Keratinocyte (primary cell): ENCODE measurements around the gene RRP12. TPM values are rescaled to one million over a fixed set of nuclear protein-coding genes. Genes with fewer than 3 reads are reported as not detected.
A peak's percentile ranks its signal among the peaks of the same experiment; 100 is the strongest.

Experiments
- DNase-seq: peaks from one replicate; pipeline ENCODE4 v3.0.0-alpha.2; 2011; ENCODE audit warnings: low read depth, missing footprints, low spot score
- FAIRE-seq: peaks from 2 replicates; lab custom pipeline; 2011; peaks lifted over from hg19 to GRCh38; lab: Jason Lieb, UNC
- H2AFZ ChIP-seq: 2 replicates; pipeline ENCODE4 v1.6.0; 2012; ENCODE audit warnings: low read length, control low read depth, inconsistent platforms; ENCODE audit not compliant: control insufficient read depth
- H3K27ac ChIP-seq: 2 replicates; pipeline ENCODE4 v1.5.1; 2011; ENCODE audit warnings: low read length; ENCODE audit not compliant: control insufficient read depth, insufficient read depth
- H3K27me3 ChIP-seq: 3 replicates; pipeline ENCODE4 v1.6.0; 2011; ENCODE audit warnings: low read length; ENCODE audit not compliant: control insufficient read depth, insufficient read depth; ENCODE audit errors: extremely low read depth
- H3K36me3 ChIP-seq, 2 experiments: 2 replicates in 1 of 2; 3 replicates in 1 of 2; pipeline ENCODE4 v1.5.1; 2011; ENCODE audit warnings: low read length in 2 of 2, mild to moderate bottlenecking in 1 of 2; ENCODE audit not compliant: control insufficient read depth in 2 of 2, insufficient read depth in 2 of 2; ENCODE audit errors: extremely low read depth in 1 of 2
- H3K4me1 ChIP-seq: 3 replicates; pipeline ENCODE4 v1.5.1; 2011; ENCODE audit warnings: low read length; ENCODE audit not compliant: control insufficient read depth, insufficient read depth; ENCODE audit errors: extremely low read depth
- H3K4me2 ChIP-seq: 3 replicates; pipeline ENCODE4 v1.6.0; 2011; ENCODE audit warnings: low read depth, low read length; ENCODE audit not compliant: control insufficient read depth, insufficient read depth; ENCODE audit errors: extremely low read depth
- H3K4me3 ChIP-seq, 3 experiments: fragments of 200-600 bp in 1 of 3; sonication (generic) in 1 of 3; 2 replicates in 2 of 3; 3 replicates in 1 of 3; pipeline ENCODE4 v1.5.1; 2011 to 2016; ENCODE audit warnings: low read length in 3 of 3, mild to moderate bottlenecking in 3 of 3, control low read depth in 2 of 3, inconsistent platforms in 1 of 3, low read depth in 1 of 3, mixed read lengths in 1 of 3, mixed run types in 1 of 3, moderate library complexity in 1 of 3; ENCODE audit not compliant: control insufficient read depth in 2 of 3, insufficient read depth in 2 of 3; ENCODE audit errors: extremely low read depth in 1 of 3
- H3K79me2 ChIP-seq: 2 replicates; pipeline ENCODE4 v1.6.0; 2012; ENCODE audit warnings: low read length; ENCODE audit not compliant: control insufficient read depth, insufficient read depth
- H3K9ac ChIP-seq: 3 replicates; pipeline ENCODE4 v1.6.0; 2011; ENCODE audit warnings: low read length; ENCODE audit not compliant: control insufficient read depth, insufficient read depth; ENCODE audit errors: extremely low read depth
- H3K9me1 ChIP-seq: 3 replicates; pipeline ENCODE4 v1.6.0; 2011; ENCODE audit warnings: low read length; ENCODE audit not compliant: control insufficient read depth, insufficient read depth; ENCODE audit errors: extremely low read depth
- H3K9me3 ChIP-seq: 2 replicates; pipeline ENCODE4 v1.5.1; 2012; ENCODE audit warnings: low read depth, low read length; ENCODE audit not compliant: control insufficient read depth
- H4K20me1 ChIP-seq: 3 replicates; pipeline ENCODE4 v1.6.0; 2011; ENCODE audit warnings: low read length; ENCODE audit not compliant: control insufficient read depth, insufficient read depth; ENCODE audit errors: extremely low read depth
- EZH2 ChIP-seq: IDR thresholded peaks from one replicate; pipeline ENCODE4 v1.6.1; 2012; ENCODE audit warnings: inconsistent platforms, mild to moderate bottlenecking, low read length, moderate library complexity
- dilution Hi-C: fragments of 300-500 bp; cut with MboI; formaldehyde crosslinking; loops from one replicate; pipeline ENCODE4 v1.7.0; 2020; ENCODE audit warnings: low sequenced_read_pairs; ENCODE audit not compliant: extremely low pct_ligation_motif_present
- polyA plus RNA-seq, 5 experiments: library from polyadenylated mRNA; depleted of rRNA in 3 of 5; stranded (reverse) in 3 of 5; stranded (forward) in 1 of 5; unstranded in 1 of 5; fragments of >200 nt; gene quantifications; 1 replicate in 1 of 5; 2 replicates in 3 of 5; 3 replicates in 1 of 5; pipeline versions ENCODE4 v1.2.1 to v1.2.3, GENCODE V29; 2011 to 2012; ENCODE audit warnings: missing spikeins in 2 of 5, low read depth in 1 of 5, low replicate concordance in 1 of 5
- TF ChIP-seq, protein P1 (sequence below), 3 experiments: IDR thresholded peaks in 1 of 3; conservative IDR thresholded peaks in 1 of 3; optimal IDR thresholded peaks in 1 of 3; 2 replicates in 2 of 3; 3 replicates in 1 of 3; pipeline versions ENCODE3 to v1.5.1; 2011; ENCODE audit warnings: low read length in 3 of 3, mild to moderate bottlenecking in 3 of 3, moderate library complexity in 2 of 3, control low read depth in 1 of 3, inconsistent platforms in 1 of 3; ENCODE audit not compliant: insufficient read depth in 2 of 3; ENCODE audit errors: extremely low read depth in 1 of 3

RRP12 gene
- polyA plus RNA-seq, 1 donor (not counting 4 experiments of a cell fraction or from before 2014, with no cell fraction given): 14.8 TPM

DNA sequence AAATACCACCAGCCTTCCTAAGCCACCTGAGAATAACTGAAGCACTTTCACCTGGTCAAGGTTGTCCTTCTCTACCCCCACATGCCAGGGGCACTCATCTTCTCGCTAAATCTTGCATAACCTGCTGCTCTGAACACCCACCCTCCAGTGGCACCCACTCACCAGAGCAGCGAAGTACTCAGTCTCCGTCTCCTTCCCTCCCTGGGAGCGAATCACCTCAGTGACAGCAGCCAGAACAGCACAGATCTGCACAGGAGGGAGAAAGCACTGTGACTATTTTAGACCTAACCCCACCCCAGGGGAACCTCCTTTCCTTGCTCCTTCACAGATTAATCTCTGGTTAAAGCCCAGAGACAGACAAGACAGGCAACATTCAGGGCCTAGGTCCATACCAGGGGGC is 5.1 kb downstream of the RRP12 start:
- no peak overlapping the region for H3K27ac ChIP-seq
- no peaks in the 10 kb centered on the region for H3K27me3 ChIP-seq
- FAIRE-seq: no peak
- dilution Hi-C loops: no loop called here
- H3K4me3 ChIP-seq: no peak overlapping the region
- H4K20me1 ChIP-seq: no peaks in the 10 kb centered on the region
- no peak overlapping the region for H3K4me2 ChIP-seq
- peaks cover 16 to 19% of the 10 kb centered on the region in 2 experiments for H3K36me3 ChIP-seq
- DNase-seq: no peak
- no peaks in the 10 kb centered on the region for H3K9me1 ChIP-seq
- H3K9me3 ChIP-seq: no peaks in the 10 kb centered on the region
- peaks cover 16% of the 10 kb centered on the region for H3K79me2 ChIP-seq
- no peak overlapping the region for H2AFZ ChIP-seq
- no peaks in the 10 kb centered on the region for H3K4me1 ChIP-seq
- no peak for TF ChIP-seq EZH2
- TF ChIP-seq, protein P1, sequence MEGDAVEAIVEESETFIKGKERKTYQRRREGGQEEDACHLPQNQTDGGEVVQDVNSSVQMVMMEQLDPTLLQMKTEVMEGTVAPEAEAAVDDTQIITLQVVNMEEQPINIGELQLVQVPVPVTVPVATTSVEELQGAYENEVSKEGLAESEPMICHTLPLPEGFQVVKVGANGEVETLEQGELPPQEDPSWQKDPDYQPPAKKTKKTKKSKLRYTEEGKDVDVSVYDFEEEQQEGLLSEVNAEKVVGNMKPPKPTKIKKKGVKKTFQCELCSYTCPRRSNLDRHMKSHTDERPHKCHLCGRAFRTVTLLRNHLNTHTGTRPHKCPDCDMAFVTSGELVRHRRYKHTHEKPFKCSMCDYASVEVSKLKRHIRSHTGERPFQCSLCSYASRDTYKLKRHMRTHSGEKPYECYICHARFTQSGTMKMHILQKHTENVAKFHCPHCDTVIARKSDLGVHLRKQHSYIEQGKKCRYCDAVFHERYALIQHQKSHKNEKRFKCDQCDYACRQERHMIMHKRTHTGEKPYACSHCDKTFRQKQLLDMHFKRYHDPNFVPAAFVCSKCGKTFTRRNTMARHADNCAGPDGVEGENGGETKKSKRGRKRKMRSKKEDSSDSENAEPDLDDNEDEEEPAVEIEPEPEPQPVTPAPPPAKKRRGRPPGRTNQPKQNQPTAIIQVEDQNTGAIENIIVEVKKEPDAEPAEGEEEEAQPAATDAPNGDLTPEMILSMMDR (optimal IDR thresholded peaks at IDR 0.05 in 1 of 3, IDR thresholded peaks at IDR 0.05 in 1 of 3, conservative IDR thresholded peaks at IDR 0.05 in 1 of 3; ENCODE audit: extremely low read depth in 1 of 3, insufficient read depth in 2 of 3, low read length in 3 of 3): no peak
- H3K9ac ChIP-seq: no peak overlapping the region

DNA sequence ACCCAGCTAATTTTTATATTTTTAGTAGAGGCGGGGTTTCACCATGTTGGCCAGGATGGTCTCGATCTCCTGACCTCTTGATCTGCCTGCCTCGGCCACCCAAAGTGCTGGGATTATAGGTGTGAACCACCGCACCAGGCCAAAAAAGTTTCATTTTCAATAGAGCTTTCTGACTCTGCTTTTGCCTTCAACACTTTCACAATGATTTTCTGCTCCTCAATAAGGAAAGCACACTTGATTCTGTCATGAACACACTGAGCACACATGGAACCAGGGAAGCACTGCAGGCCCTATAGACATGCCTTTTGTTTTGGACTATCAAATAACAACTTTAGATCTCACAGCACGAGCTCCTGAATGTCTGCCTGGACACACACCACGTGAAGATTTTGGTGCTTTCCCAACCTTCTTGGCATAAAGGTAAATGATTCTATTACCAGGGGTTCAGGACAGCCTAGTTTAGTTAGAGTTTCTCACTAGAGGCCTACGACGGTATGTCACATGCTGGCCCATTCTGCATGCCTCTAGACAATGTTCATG is 8.0 kb downstream of the RRP12 start:
- Histone ChIP-seq H3K36me3 (peaks cover 32 to 40% of the 10 kb centered on the region in 2 experiments), H3K79me2 (peaks cover 3% of the 10 kb centered on the region), H3K9me3 (no peaks in the 10 kb centered on the region), H3K27ac (no peak overlapping the region), H3K27me3 (no peaks in the 10 kb centered on the region), H3K4me2 (no peak overlapping the region), H3K9ac (no peak overlapping the region), H3K4me3 (no peak overlapping the region), H3K9me1 (no peaks in the 10 kb centered on the region), H3K4me1 (no peaks in the 10 kb centered on the region), H2AFZ (no peak overlapping the region), H4K20me1 (no peaks in the 10 kb centered on the region)
- FAIRE-seq: peak; percentile 5
- no peak for DNase-seq
- TF ChIP-seq, protein P1 (optimal IDR thresholded peaks at IDR 0.05 in 1 of 3, IDR thresholded peaks at IDR 0.05 in 1 of 3, conservative IDR thresholded peaks at IDR 0.05 in 1 of 3; ENCODE audit: extremely low read depth in 1 of 3, insufficient read depth in 2 of 3, low read length in 3 of 3): no peak
- TF ChIP-seq EZH2: no peak
- dilution Hi-C loops: no loop called here
